HL-60 (cell line): ENCODE results near the gene CCL3.

Experiments used
- CTCF ChIP-seq: IDR thresholded peaks from one replicate; pipeline ENCODE4 v1.5.1; 2011; ENCODE audit warnings: low read length, control low read depth, inconsistent platforms; ENCODE audit not compliant: insufficient read depth
- POLR2AphosphoS5 ChIP-seq: IDR thresholded peaks from 2 replicates; pipeline ENCODE4 v1.6.1; 2012; ENCODE audit warnings: low read depth
- REST ChIP-seq: IDR thresholded peaks from 2 replicates; pipeline ENCODE4 v1.6.1; 2012; ENCODE audit warnings: low read depth; ENCODE audit not compliant: insufficient replicate concordance
- SPI1 ChIP-seq: IDR thresholded peaks from 2 replicates; pipeline ENCODE4 v1.6.1; 2012; ENCODE audit warnings: low read depth, mild to moderate bottlenecking, borderline replicate concordance

GRCh38 chr17:36060816-36061215, 29.1 kb downstream of the CCL3 start:
- TF ChIP-seq REST (no peak), CTCF (no peak), SPI1 (no peak), POLR2AphosphoS5 (no peak)
